Subcutaneous abdominal adipose tissue (tissue), 5 donors: ENCODE results near the gene PARD3.
"Not testable (repeated sequence)": the region's sequence is repeated elsewhere in the genome, so short reads cannot be mapped to it uniquely, and the experiment has no call there.

ENCODE experiments used
- H3K27ac ChIP-seq: one replicate; pipeline ENCODE4 v1.7.0; 2013; ENCODE audit warnings: low read depth, mild to moderate bottlenecking, inconsistent platforms, low read length, moderate library complexity
- H3K27me3 ChIP-seq, 5 donors: one replicate each; pipeline ENCODE4 v1.7.0; 2013; ENCODE audit warnings: low read length in 5 of 5, inconsistent platforms in 1 of 5; ENCODE audit not compliant: control insufficient read depth in 5 of 5, insufficient read depth in 4 of 5
- H3K36me3 ChIP-seq, 5 donors: one replicate each; pipeline ENCODE4 v1.7.0; 2013; ENCODE audit warnings: low read length in 5 of 5; ENCODE audit not compliant: control insufficient read depth in 5 of 5, insufficient read depth in 5 of 5
- H3K4me1 ChIP-seq, 5 donors: one replicate each; pipeline ENCODE4 v1.7.0; 2013; ENCODE audit warnings: low read length in 5 of 5, mild to moderate bottlenecking in 3 of 5, moderate library complexity in 1 of 5; ENCODE audit not compliant: control insufficient read depth in 5 of 5, insufficient read depth in 5 of 5
- H3K4me3 ChIP-seq, 5 donors: one replicate each; pipeline ENCODE4 v1.7.0; 2013; ENCODE audit warnings: low read length in 5 of 5, low read depth in 1 of 5
- H3K9ac ChIP-seq, 5 donors: one replicate each; pipeline ENCODE4 v1.7.0; 2013; ENCODE audit warnings: low read length in 5 of 5, mild to moderate bottlenecking in 4 of 5, moderate library complexity in 3 of 5
- H3K9me3 ChIP-seq, 5 donors: one replicate each; pipeline ENCODE4 v1.7.0; 2013; ENCODE audit warnings: low read length in 5 of 5; ENCODE audit not compliant: control insufficient read depth in 5 of 5
- donor health status: healthy.
- donor health status: healthy.
- donor health status: healthy.
- donor health status: healthy.
- donor health status: healthy.

Gene PARD3

DNA sequence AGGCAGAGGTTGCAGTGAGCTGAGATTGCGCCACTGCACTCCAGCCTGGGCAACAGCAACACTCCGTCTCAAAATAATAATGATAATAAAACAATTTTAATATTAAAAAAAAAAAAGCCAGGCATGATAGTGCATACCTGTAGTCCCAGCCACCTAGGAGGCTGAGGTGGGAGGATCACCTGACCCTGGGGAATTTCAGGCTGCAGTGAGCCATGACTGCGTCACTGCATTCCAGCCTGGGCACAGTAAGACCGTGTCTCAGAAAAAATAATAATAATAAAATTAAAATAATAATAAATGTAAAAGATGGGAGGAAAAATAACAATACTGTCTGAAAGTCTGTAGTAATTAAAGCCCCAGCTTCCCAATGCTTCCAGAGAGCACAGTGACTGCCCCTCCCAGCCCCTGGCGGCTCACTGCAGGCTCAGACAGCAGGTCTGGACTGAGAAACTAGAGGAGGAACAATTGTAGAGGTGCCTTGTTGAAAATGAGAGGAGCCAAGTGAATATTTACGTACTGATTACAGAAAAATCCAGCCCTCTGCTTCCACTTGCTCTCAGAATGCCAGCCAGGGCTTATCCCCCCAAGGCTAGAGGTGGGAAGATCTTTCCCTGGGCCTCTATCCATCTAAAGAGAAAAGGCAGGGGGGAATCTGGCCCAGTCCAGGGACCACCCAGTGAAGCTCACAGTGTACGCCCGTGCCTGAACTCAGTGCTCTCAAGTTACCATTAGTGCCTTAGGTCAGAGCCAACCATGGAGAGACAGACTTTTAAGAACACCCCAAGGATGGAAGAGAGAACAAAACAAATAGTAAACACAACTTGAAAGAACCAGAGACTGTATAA lies 112.8 kb downstream of the PARD3 start:
- H3K27me3 ChIP-seq = no peaks in the 10 kb centered on the region
- H3K4me1 ChIP-seq = peaks cover 0 to 15% (median 11%) of the 10 kb centered on the region in 5 donors
- H3K9ac ChIP-seq = no peak overlapping the region
- no peaks in the 10 kb centered on the region for H3K9me3 ChIP-seq
- no peaks in the 10 kb centered on the region for H3K36me3 ChIP-seq
- H3K4me3 ChIP-seq = no peak overlapping the region
- no peak overlapping the region for H3K27ac ChIP-seq

DNA sequence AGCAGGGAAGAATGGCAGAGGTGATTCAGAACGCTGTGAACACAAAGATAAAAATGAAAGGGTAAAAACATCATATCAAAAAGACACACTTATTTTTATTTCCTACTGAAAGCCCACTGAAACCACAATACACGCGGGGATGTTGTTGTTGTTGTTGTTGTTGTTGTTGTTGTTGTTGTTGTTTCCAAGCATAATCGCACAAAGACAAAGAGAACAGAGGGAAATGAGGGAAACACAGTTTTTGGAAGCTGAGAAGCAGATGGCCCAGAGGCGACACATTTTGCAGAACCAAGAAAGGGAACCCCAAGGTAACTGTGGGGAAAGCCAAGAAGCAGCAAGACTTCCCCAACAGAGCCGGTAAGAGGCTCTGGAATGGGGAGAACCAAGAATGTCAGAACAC lies 113.9 kb downstream of the PARD3 start:
- peaks cover 0 to 14% (median 9%) of the 10 kb centered on the region in 5 donors for H3K4me1 ChIP-seq
- no peaks in the 10 kb centered on the region for H3K9me3 ChIP-seq
- no peak overlapping the region for H3K4me3 ChIP-seq
- no peaks in the 10 kb centered on the region for H3K36me3 ChIP-seq
- H3K9ac ChIP-seq = no peak overlapping the region
- H3K27ac ChIP-seq = no peak overlapping the region
- H3K27me3 ChIP-seq = no peaks in the 10 kb centered on the region

DNA sequence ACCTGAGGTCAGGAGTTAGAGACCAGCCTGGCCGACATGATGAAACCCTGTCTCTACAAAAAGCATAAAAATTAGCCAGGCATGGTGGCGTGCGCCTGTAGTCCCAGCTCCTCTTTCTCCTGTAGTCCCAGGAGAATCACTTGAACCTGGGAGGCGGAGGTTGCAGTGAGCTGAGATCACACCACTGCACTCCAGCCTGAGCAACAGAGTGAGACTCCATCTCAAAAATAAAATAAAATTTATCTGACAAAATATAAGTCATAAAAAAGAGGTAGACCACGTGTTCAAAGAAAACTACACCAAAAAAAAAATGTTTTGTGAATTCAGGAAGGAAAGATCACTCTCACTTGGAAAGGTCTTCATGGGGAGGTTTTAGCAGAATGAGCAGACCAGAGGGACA lies 114.3 kb downstream of the PARD3 start:
- H3K4me1 ChIP-seq, H3K27ac ChIP-seq: not testable (repeated sequence)

DNA sequence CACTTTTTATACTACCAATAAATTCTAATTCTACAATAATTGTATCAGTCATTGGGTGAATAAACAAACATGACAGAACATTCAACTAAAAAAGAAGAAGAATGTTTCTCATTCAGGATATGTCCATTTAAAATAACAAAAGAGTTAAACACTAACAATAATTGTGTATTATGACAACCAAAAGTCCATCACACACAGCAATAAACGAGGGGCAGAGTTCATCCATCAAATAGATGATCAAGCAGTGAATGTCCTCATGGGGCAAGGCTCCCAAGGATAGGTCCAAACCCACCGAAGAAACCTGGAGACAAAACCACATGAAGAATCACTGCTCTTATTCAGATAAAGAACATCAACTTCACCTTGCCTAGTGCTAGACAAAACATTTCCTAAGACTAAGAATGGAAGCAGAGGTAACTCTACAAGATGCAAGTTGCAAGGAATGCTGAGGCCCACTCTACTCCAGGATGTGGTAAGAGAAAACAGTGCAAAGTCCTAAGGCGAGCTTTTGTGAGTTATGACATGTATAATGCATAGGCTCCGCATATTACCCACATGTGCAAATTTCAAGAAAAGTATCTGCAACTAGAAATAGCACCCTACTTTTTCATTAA lies 115.1 kb downstream of the PARD3 start:
- Histone ChIP-seq H3K27ac (no peak overlapping the region), H3K27me3 (no peaks in the 10 kb centered on the region), H3K4me1 (peaks cover 0 to 9% (median 2%) of the 10 kb centered on the region in 5 donors), H3K9me3 (no peaks in the 10 kb centered on the region), H3K4me3 (no peak overlapping the region), H3K36me3 (no peaks in the 10 kb centered on the region), H3K9ac (no peak overlapping the region)

More for the DNA sequence above, 114.3 kb downstream of the PARD3 start:
- not testable (repeated sequence) for H3K9ac ChIP-seq, H3K36me3 ChIP-seq, H3K9me3 ChIP-seq, H3K4me3 ChIP-seq, H3K27me3 ChIP-seq

DNA sequence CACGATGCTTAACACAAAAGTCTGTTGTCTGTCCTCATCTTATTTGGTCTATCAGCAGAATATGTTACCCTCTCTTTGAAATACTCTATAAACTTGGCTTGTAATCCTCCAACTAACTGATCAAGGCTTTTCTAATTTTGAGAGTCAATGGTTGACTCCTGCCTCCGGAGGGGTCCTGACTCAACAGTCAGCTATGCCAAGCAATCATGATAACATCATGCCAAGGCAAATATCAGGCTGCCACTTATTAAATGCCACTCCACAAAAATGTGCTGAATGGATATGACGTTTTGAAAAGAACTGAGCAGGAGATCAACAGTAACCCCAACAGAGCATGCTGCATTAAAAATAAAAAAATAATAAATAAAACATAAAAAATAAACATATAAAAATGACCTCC lies 116.1 kb downstream of the PARD3 start:
- Histone ChIP-seq H3K36me3 (no peaks in the 10 kb centered on the region), H3K4me1 (peaks cover 0 to 9% (median 2%) of the 10 kb centered on the region in 5 donors), H3K9ac (no peak overlapping the region), H3K27ac (no peak overlapping the region), H3K4me3 (no peak overlapping the region), H3K27me3 (no peaks in the 10 kb centered on the region), H3K9me3 (no peaks in the 10 kb centered on the region)

DNA sequence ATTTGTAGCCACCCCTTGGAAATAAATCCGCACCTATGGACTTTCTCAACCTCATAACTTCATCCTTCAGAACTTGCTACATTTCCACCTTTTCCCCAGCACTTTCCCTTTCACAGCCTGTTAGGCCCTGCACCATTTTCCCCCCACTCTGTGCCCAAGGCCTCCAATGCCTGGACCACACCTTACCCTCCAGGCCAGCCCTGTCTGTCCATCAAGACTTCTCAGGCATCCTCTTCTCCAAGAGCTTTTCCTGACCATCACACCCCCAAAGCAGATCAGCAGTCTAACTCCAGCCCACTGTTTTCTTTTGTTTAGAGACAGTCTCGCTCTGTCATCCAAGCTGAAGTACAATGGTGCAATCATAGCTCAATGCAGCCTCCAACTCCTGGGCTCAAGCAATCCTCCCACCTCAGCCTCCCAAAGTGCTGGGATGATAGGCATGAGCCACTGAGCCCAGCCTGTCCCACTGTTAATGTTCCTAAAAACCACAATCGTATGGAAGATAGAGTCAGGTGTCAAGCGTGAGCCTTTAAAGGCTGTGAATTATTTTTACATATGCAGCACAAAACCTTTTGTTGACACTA lies 116.8 kb downstream of the PARD3 start:
- Histone ChIP-seq H3K4me1 (peaks cover 0 to 9% (median 2%) of the 10 kb centered on the region in 5 donors), H3K9ac (no peak overlapping the region)

DNA sequence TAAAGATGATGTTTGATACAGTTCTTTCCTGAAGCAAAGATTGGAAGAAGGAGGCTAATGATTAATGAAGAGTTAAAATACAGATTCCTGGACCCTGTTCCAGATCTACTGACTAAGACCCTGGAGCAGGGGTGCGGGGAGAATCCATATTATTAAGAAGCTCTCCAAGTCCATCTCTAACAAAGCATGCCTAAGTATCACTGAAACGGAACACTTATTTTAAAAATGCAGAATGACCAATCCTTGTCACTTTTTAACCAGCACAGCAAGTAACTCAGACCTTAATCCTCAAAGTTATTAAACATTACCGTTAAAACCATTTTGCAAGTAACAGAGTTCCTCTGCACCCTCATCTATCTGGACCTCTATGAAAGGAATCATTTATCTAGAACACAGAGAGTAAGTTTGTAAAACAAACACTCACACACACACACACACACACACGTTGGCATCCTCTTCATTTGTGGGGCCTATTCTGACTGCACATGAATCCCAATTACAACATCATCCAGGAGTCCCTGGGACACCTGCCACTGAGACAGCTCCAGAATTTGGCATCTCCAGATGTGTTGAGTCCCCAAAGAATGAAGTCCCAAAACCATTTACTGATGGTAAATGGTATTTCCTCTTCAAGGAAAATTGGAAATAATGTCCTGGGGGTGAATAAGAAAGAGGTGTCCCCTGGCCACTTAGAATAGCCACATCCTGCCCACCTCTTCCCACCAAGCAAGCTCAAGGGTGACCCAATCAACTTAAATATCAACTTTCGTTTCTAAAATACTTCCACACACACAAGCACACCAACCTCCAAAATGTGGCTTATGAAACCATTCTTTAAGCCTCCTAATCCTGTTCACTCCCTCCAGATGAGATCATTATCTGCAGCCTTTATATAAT lies 117.5 kb downstream of the PARD3 start:
- Histone ChIP-seq H3K9ac (no peak overlapping the region), H3K9me3 (no peaks in the 10 kb centered on the region), H3K4me1 (peaks cover 0 to 9% (median 2%) of the 10 kb centered on the region in 5 donors), H3K36me3 (peaks cover 0 to 6% (median 0%) of the 10 kb centered on the region in 5 donors), H3K4me3 (no peak overlapping the region), H3K27me3 (no peaks in the 10 kb centered on the region), H3K27ac (no peak overlapping the region)

More for the DNA sequence above, 116.8 kb downstream of the PARD3 start:
- Histone ChIP-seq H3K27me3 (no peaks in the 10 kb centered on the region), H3K4me3 (no peak overlapping the region), H3K36me3 (peaks cover 0 to 1% (median 0%) of the 10 kb centered on the region in 5 donors), H3K9me3 (no peaks in the 10 kb centered on the region), H3K27ac (no peak overlapping the region)

DNA sequence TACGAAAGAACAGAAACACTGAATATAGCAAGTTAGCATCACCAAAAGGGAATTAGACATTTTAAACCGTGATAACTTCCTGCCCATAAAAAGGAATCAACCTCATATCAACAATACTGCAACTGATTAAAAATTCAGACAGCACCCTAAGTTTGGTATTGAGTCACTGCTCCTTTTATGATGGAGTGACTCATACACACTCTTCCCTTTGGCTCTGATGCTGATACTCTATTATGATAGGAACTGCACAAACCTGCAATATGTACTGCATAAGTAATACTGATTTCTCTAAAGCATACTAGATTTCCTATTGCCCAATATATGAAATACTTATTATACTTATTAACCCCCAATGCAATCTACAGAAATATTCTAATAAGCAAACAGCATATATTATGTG lies 118.7 kb downstream of the PARD3 start:
- Histone ChIP-seq H3K36me3 (peaks cover 0 to 6% (median 0%) of the 10 kb centered on the region in 5 donors), H3K9ac (no peak overlapping the region), H3K27ac (no peak overlapping the region), H3K4me1 (peaks cover 0 to 9% (median 2%) of the 10 kb centered on the region in 5 donors), H3K4me3 (no peak overlapping the region), H3K27me3 (no peaks in the 10 kb centered on the region), H3K9me3 (no peaks in the 10 kb centered on the region)

DNA sequence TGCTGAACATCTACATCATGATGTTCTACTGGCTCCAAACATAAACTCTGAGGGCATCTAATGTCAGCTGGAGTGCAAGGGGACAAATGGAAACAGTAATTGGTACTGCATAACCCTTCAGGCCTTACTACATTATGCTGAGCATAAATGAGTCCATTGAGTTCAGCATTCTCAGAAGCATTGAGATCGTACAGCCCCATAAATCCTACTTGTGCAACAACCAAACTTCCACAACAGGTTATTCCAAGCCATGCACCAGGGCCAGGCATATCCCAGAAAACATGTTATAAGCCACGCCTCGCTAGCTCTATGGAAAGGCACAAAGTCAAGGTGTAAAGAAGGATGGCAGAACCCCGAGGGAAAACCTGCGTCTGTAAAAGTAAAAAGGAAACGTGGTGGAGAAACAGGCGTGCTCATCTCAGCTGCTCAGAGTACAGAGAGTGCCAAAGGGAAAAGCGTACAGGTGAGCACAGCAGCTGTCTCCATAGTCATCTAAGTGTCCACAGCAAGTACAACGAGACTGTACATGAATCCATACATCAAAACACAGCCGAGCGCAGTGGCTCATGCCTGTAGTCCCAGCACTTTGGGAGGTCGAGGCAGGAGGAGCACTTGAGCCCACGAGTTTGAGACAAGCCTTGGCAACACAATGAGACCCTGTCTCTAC lies 124.6 kb downstream of the PARD3 start:
- Histone ChIP-seq H3K4me1 (peaks cover 0 to 10% (median 7%) of the 10 kb centered on the region in 5 donors), H3K4me3 (no peak overlapping the region), H3K27me3 (no peaks in the 10 kb centered on the region), H3K9me3 (no peaks in the 10 kb centered on the region), H3K9ac (no peak overlapping the region), H3K27ac (no peak overlapping the region), H3K36me3 (peaks cover 0 to 6% (median 0%) of the 10 kb centered on the region in 5 donors)
